ENCODE measurements around the gene TPRG1L. TPM values are rescaled to one million over a fixed set of nuclear protein-coding genes. Genes with fewer than 3 reads are reported as not detected.

TPRG1L gene
- total RNA-seq, 1 donor from 2014 or later = 37.5 TPM

GRCh38 chr1:3593745-3594144 is 31.1 kb upstream of the TPRG1L start:
- no peak for DNase-seq (ENCODE audit: low read depth)

- DNase-seq (ENCODE audit: low read depth) = no peak
Measured at GRCh38 chr1:3594706-3595377, 30.0 kb upstream of the TPRG1L start.

DNA sequence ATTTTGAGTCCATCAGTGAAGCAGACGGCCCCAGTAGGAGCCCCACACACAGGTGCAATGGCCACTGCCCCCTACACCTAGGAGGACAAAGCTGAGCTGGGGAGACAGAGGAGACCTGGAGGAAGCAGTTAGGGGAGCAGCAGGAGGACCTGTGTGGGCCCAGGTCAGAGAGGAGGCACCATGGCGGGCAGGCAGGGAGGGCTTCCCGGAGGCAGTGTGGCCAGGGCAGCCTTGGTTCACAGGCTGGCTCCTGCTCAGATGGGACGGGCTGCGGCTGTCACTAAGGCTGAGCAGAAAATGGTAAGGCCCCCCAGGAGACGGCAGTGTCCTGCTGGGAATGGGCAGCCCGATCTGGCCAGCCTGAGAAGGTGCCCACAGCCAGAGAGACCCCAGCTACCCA is 28.9 kb upstream of the TPRG1L start:
- DNase-seq (ENCODE audit: low read depth) = no peak

- no peak for DNase-seq (ENCODE audit: low read depth)
Measured at GRCh38 chr1:3596663-3597598, 27.9 kb upstream of the TPRG1L start.

DNA sequence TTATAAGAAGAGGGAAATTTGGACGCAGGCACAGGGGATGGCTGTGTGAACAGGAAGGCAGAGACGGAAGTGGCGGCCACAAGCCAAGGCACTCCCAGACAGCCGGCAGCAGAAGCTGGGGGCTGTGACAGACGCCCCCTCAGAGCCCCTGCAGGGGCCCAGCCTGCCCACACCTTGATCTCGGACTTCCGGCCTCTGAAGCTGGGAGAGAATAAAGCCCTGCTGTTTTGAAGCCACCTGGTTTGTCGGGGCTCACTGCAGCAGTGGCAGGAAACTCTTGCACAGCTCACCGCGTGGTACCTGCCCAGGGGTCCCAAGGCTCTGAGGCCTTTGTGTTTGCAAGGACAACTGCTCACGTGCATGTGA is 27.2 kb upstream of the TPRG1L start:
- DNase-seq (ENCODE audit: low read depth) = no peak

DNA sequence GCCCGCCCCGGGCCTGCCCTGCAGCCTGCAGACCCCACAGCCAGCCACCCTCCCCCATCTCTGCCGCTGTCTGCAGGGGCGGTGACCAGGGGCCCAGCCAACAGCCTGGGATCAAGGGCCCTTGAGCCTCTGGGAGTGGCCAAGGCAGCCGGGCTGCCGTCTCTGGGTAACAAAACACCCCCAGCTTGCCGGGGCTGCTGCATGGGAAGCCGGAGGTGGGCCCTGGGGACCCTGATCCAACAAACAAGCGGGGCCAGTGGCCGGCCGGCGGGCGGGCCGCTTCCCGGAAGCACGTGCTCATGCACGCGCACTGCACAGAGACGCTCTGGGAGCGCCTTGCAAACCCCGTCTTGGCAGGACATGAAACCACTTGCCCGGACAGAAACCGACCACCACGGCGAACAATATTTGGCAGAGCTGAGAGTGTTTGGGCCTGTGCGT is 26.7 kb upstream of the TPRG1L start:
- DNase-seq (ENCODE audit: low read depth) = no peak

- no peak for DNase-seq (ENCODE audit: low read depth)
Measured at GRCh38 chr1:3598522-3599285, 26.1 kb upstream of the TPRG1L start.

DNA sequence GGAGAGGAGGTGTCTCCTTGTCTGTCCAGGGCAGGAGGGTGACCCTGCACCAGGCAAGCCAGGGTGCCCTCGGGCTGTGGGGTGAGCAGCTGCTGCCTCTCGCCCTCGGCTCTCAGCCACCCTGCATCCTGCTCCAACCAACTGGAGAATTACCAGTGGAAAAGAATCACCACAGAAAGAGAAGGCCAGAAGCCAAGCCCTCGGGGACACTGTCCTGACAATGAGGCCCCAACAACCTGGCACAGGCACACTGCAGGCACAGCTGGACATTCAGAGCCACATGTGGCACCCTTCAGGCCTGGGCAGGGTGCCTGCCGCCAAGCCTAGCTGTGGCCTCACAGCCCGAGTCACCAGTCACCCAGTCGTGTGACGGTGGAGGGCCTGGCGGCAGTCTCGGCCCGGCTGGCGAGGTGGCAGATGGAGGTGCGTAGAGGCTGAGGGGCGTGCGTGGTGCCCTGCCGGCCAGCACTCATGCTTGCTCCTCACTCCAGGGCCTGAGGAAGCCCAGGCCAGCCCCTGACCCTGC is 25.5 kb upstream of the TPRG1L start:
- DNase-seq (ENCODE audit: low read depth) = no peak

- no peak for DNase-seq (ENCODE audit: low read depth)
Measured at GRCh38 chr1:3599816-3600215, 25.0 kb upstream of the TPRG1L start.

DNA sequence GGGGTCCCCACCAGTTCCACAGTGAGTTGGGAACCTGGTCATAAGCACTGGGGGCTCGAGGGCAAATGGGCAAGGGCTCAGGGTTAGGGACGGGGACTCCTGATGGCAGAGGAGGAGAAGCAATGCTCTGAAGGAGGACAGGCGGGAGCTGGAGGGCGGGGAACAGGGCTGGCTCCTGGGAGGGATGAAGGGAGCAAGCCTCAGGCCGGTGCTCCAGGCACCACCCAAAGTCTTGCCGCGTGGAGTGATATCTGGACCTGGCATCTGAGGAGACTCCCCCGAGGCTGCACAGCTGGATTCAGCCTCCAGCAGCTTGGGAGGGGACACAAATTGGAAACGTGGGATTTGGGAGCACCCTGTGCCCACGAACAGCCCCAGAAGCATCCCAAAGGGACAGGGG is 24.5 kb upstream of the TPRG1L start:
- no peak for DNase-seq (ENCODE audit: low read depth)

DNA sequence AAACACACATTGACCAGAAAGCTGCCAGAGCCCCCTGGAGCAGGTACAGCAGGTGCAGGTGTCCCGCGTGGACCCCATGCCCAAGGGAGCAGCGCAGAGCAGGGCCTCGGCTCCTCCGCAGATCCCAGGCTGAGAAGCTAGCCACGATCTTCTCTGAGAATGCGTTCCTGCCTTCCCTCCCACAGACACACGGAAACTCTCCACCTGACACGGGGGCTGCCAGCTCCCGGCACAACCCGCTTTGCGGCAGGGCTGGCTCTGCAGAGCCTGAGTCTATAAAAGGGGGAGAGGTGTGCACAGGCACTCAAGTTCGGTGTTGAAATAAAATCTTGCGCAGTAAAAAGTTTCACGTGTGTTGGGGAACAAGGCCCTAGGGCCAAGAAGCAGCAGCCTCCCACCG is 23.1 kb upstream of the TPRG1L start:
- DNase-seq (ENCODE audit: low read depth) = no peak

- DNase-seq (ENCODE audit: low read depth) = no peak
Measured at GRCh38 chr1:3602375-3602774, 22.4 kb upstream of the TPRG1L start.

DNA sequence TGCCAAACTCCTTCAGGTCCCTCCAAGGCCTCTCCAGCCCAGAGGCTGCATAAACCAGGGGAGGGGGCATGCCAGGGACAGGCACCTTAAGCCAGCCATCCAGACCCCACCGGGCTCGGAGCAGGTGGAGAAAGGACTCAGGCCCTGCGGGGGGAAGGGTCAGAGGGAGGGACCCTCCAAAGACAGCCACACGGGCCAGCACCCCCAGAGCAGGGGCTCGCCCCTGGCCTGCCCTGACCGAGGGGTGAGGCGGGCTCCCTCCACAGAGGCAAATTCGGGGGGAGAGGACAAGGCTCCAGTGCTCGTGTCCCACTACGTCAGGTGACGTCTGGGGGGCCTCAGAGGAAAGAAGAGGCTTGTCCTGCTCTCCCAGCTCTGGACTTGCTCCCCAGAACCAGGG is 21.7 kb upstream of the TPRG1L start:
- DNase-seq (ENCODE audit: low read depth) = no peak

DNA sequence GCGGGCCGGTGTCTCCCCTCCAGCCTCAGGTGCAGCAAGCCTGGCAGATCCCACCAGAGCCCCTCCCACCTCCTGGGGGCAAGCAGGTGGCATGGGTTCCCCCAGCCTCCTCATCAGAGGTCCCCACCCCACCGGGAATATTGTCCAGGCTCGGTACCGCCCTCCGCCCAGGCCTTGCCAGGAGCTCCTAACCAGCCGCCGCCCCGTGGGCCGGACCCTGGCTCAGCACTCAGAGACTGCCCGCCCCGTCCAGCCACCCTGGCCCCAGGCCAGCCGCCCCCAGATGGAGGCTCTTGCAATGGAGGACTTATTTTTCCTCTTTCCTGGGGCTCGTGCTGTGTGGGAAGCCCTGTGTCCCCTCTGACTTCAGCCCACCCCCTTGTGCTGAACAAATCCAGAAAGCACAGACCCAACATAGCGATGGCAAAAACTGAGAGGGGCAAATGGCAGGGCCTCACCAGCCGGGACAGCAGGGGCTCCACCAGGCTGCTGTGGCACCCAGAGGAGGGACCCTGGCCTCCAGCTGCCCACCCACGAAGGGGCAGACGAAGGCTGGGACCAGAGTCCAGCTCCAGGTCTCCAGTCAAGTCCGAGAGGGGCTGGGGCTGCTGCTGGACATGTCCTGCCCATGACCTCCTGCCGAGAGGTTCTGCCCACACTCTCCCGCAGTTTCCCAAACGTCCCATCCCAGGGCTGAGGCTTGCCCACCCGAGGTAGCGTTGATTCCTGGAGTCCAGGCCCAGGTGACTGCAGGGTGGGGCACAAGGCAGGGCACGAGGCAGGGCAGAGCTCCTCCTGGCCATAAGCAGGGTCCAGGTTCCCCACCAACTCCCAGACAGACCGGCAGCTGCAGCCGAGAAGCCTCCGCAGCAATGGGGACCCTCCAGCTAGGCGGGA is 21.0 kb upstream of the TPRG1L start:
- no peak for DNase-seq (ENCODE audit: low read depth)

DNA sequence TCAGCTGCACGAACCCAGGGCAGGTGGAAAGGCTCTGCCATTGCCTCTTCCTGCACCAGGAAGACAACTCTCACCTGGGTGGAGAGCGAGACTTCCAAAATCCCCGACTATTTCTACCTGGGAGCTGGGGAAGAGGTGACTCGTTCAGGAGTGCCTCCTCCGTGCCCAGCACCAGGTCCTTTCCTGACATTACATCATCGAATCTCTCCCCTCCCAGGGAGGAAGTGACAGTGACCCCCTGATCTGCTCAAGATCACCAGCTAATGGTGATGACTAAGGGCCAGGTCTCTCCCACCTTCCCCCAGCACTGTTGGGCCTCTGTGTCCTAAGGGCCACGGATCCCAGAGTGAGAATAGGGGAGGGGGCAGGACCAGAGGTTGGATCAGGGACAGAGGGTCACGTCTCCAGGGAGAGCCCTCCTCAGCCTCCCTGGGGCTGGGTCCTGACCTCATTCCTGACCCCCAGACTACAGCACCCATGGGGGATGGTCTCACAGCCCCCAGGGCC is 20.3 kb upstream of the TPRG1L start:
- DNase-seq (ENCODE audit: low read depth) = no peak

- no peak for DNase-seq (ENCODE audit: low read depth)
Measured at GRCh38 chr1:3604997-3605823, 19.6 kb upstream of the TPRG1L start.

GRCh38 chr1:3606779-3607702 is 17.8 kb upstream of the TPRG1L start:
- DNase-seq (ENCODE audit: low read depth) = no peak

GRCh38 chr1:3607703-3608065 is 17.1 kb upstream of the TPRG1L start:
- no peak for DNase-seq (ENCODE audit: low read depth)

DNA sequence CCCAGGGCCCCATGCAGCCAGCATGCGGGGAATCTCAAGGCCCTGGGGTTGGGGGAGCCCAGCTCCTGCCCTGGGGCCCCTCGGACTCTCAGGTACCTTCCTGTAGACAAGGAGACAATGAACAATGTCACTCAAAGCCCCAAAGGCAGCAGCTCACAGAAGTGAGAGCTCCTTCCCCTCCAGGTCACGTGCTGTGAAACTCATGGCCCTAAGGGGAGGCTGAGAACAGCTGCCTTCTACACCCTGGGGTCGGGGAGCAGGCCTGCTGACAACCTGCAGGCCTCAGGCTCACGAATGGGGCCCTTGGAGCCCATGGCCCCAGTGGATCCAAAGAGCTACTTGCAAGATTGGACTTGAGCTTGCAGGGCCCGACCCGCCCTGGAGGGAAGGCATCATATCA is 16.7 kb upstream of the TPRG1L start:
- DNase-seq (ENCODE audit: low read depth) = no peak
